ENCODE measurements around the gene PRKG1.

The PRKG1 gene

GRCh38 chr10:51759896-51760534 is 685.7 kb downstream of the PRKG1 start:
- H3K9me3 Mint-ChIP-seq, result no peaks in the 10 kb centered on the region
- ATAC-seq (replicated peaks) (no peak), DNase-seq (no peak)
- no peak overlapping the region for H3K27ac Mint-ChIP-seq
- no peaks in the 10 kb centered on the region for H3K4me1 Mint-ChIP-seq (ENCODE audit: low read depth in 2 of 2)
- no peaks in the 10 kb centered on the region for H3K27me3 Mint-ChIP-seq
- no peaks in the 10 kb centered on the region for H3K36me3 Mint-ChIP-seq (ENCODE audit: insufficient read depth)
- H3K4me3 Mint-ChIP-seq, result no peak overlapping the region

- no peak for DNase-seq
- ATAC-seq (replicated peaks), result no peak
- H3K27ac Mint-ChIP-seq, result no peak overlapping the region
- H3K4me1 Mint-ChIP-seq (ENCODE audit: low read depth in 2 of 2), result no peaks in the 10 kb centered on the region
- peaks cover 0 to 3% of the 10 kb centered on the region in 2 donors for H3K27me3 Mint-ChIP-seq
- no peaks in the 10 kb centered on the region for H3K36me3 Mint-ChIP-seq (ENCODE audit: insufficient read depth)
- H3K4me3 Mint-ChIP-seq, result no peak overlapping the region
- no peaks in the 10 kb centered on the region for H3K9me3 Mint-ChIP-seq
Measured at GRCh38 chr10:51760864-51761640, 686.8 kb downstream of the PRKG1 start.

GRCh38 chr10:51763746-51764145 is 689.5 kb downstream of the PRKG1 start:
- H3K27me3 Mint-ChIP-seq, result peaks cover 12 to 18% of the 10 kb centered on the region in 2 donors
- ATAC-seq (replicated peaks), result no peak
- no peak overlapping the region for H3K27ac Mint-ChIP-seq
- no peaks in the 10 kb centered on the region for H3K4me1 Mint-ChIP-seq (ENCODE audit: low read depth in 2 of 2)
- no peak for DNase-seq
- H3K9me3 Mint-ChIP-seq, result peaks cover 0 to 10% of the 10 kb centered on the region in 2 donors
- no peaks in the 10 kb centered on the region for H3K36me3 Mint-ChIP-seq (ENCODE audit: insufficient read depth)
- no peak overlapping the region for H3K4me3 Mint-ChIP-seq

- no peaks in the 10 kb centered on the region for H3K4me1 Mint-ChIP-seq (ENCODE audit: low read depth in 2 of 2)
- H3K36me3 Mint-ChIP-seq (ENCODE audit: insufficient read depth), result no peaks in the 10 kb centered on the region
- H3K4me3 Mint-ChIP-seq, result no peak overlapping the region
- H3K27ac Mint-ChIP-seq, result no peak overlapping the region
- peaks cover 12 to 18% of the 10 kb centered on the region in 2 donors for H3K27me3 Mint-ChIP-seq
- ATAC-seq (replicated peaks) (no peak), DNase-seq (no peak)
- H3K9me3 Mint-ChIP-seq, result peaks cover 0 to 10% of the 10 kb centered on the region in 2 donors
Measured at GRCh38 chr10:51765284-51765971, 691.1 kb downstream of the PRKG1 start.

GRCh38 chr10:51766423-51767102 is 692.3 kb downstream of the PRKG1 start:
- H3K27me3 Mint-ChIP-seq, result peaks cover 12 to 18% of the 10 kb centered on the region in 2 donors
- DNase-seq, result no peak

GRCh38 chr10:51767103-51767763 is 692.9 kb downstream of the PRKG1 start:
- Mint-ChIP-seq H3K4me1 (ENCODE audit: low read depth in 2 of 2) (no peaks in the 10 kb centered on the region), H3K27ac (no peak overlapping the region), H3K27me3 (peaks cover 12 to 18% of the 10 kb centered on the region in 2 donors), H3K36me3 (ENCODE audit: insufficient read depth) (peaks cover 3% of the 10 kb centered on the region), H3K9me3 (peaks cover 0 to 10% of the 10 kb centered on the region in 2 donors), H3K4me3 (no peak overlapping the region)
- ATAC-seq (replicated peaks), result no peak
- no peak for DNase-seq

More at GRCh38 chr10:51766423-51767102, 692.3 kb downstream of the PRKG1 start:
- no peak overlapping the region for H3K4me3 Mint-ChIP-seq
- no peak for ATAC-seq (replicated peaks)
- no peaks in the 10 kb centered on the region for H3K4me1 Mint-ChIP-seq (ENCODE audit: low read depth in 2 of 2)
- H3K27ac Mint-ChIP-seq, result no peak overlapping the region
- peaks cover 3% of the 10 kb centered on the region for H3K36me3 Mint-ChIP-seq (ENCODE audit: insufficient read depth)
- H3K9me3 Mint-ChIP-seq, result peaks cover 0 to 10% of the 10 kb centered on the region in 2 donors

GRCh38 chr10:51768886-51769465 is 694.7 kb downstream of the PRKG1 start:
- peaks cover 12 to 18% of the 10 kb centered on the region in 2 donors for H3K27me3 Mint-ChIP-seq
- H3K27ac Mint-ChIP-seq, result no peak overlapping the region
- peaks cover 3% of the 10 kb centered on the region for H3K36me3 Mint-ChIP-seq (ENCODE audit: insufficient read depth)
- no peaks in the 10 kb centered on the region for H3K4me1 Mint-ChIP-seq (ENCODE audit: low read depth in 2 of 2)
- H3K9me3 Mint-ChIP-seq, result peaks cover 0 to 10% of the 10 kb centered on the region in 2 donors
- no peak for ATAC-seq (replicated peaks)
- H3K4me3 Mint-ChIP-seq, result no peak overlapping the region
- no peak for DNase-seq

GRCh38 chr10:51770709-51771108 is 696.4 kb downstream of the PRKG1 start:
- Mint-ChIP-seq H3K27ac (no peak overlapping the region), H3K9me3 (peaks cover 0 to 10% of the 10 kb centered on the region in 2 donors), H3K4me3 (no peak overlapping the region), H3K36me3 (ENCODE audit: insufficient read depth) (peaks cover 3% of the 10 kb centered on the region), H3K27me3 (peaks cover 12 to 18% of the 10 kb centered on the region in 2 donors), H3K4me1 (ENCODE audit: low read depth in 2 of 2) (no peaks in the 10 kb centered on the region)
- DNase-seq (no peak), ATAC-seq (replicated peaks) (no peak)

GRCh38 chr10:51772387-51772786 is 698.1 kb downstream of the PRKG1 start:
- H3K9me3 Mint-ChIP-seq, result no peaks in the 10 kb centered on the region
- H3K4me1 Mint-ChIP-seq (ENCODE audit: low read depth in 2 of 2), result no peaks in the 10 kb centered on the region
- H3K27ac Mint-ChIP-seq, result no peak overlapping the region
- H3K36me3 Mint-ChIP-seq (ENCODE audit: insufficient read depth), result peaks cover 3% of the 10 kb centered on the region
- ATAC-seq (replicated peaks) (no peak), DNase-seq (no peak)
- peaks cover 1% of the 10 kb centered on the region in 2 donors for H3K27me3 Mint-ChIP-seq
- H3K4me3 Mint-ChIP-seq, result no peak overlapping the region

- H3K9me3 Mint-ChIP-seq, result no peaks in the 10 kb centered on the region
- DNase-seq (no peak), ATAC-seq (replicated peaks) (no peak)
- H3K36me3 Mint-ChIP-seq (ENCODE audit: insufficient read depth), result peaks cover 3% of the 10 kb centered on the region
- H3K4me1 Mint-ChIP-seq (ENCODE audit: low read depth in 2 of 2), result no peaks in the 10 kb centered on the region
- H3K27ac Mint-ChIP-seq, result no peak overlapping the region
- no peak overlapping the region for H3K4me3 Mint-ChIP-seq
- no peaks in the 10 kb centered on the region for H3K27me3 Mint-ChIP-seq
Measured at GRCh38 chr10:51773681-51774080, 699.4 kb downstream of the PRKG1 start.

GRCh38 chr10:51783941-51784340 is 709.7 kb downstream of the PRKG1 start:
- Mint-ChIP-seq H3K27me3 (no peaks in the 10 kb centered on the region), H3K27ac (no peak overlapping the region), H3K36me3 (ENCODE audit: insufficient read depth) (no peaks in the 10 kb centered on the region), H3K9me3 (no peaks in the 10 kb centered on the region), H3K4me1 (ENCODE audit: low read depth in 2 of 2) (no peaks in the 10 kb centered on the region), H3K4me3 (no peak overlapping the region)
- DNase-seq (no peak), ATAC-seq (replicated peaks) (no peak)

- H3K4me1 Mint-ChIP-seq (ENCODE audit: low read depth in 2 of 2), result no peaks in the 10 kb centered on the region
- H3K4me3 Mint-ChIP-seq, result no peak overlapping the region
- peaks cover 0 to 2% of the 10 kb centered on the region in 2 donors for H3K9me3 Mint-ChIP-seq
- DNase-seq (no peak), ATAC-seq (replicated peaks) (no peak)
- H3K36me3 Mint-ChIP-seq (ENCODE audit: insufficient read depth), result no peaks in the 10 kb centered on the region
- no peaks in the 10 kb centered on the region for H3K27me3 Mint-ChIP-seq
- no peak overlapping the region for H3K27ac Mint-ChIP-seq
Measured at GRCh38 chr10:51786016-51786683, 711.9 kb downstream of the PRKG1 start.

Data from effector memory CD8-positive, alpha-beta T cell (primary cell).